NCI-H226 (cell line): ENCODE data around the gene SLC22A31.

Source experiments
- DNase-seq: peaks from one replicate; pipeline ENCODE4 v3.0.0-alpha.2; 2015

Gene SLC22A31

GRCh38 chr16:89216315-89217137 lies 16.2 kb upstream of the SLC22A31 start:
- DNase-seq = peak; percentile 76

- no peak for DNase-seq
These were observed 10.7 kb upstream of the SLC22A31 start for GRCh38 chr16:89210904-89211515.

- DNase-seq = no peak
These were observed 10.0 kb upstream of the SLC22A31 start for GRCh38 chr16:89210165-89210903.

- no peak for DNase-seq
These were observed 9.2 kb upstream of the SLC22A31 start for GRCh38 chr16:89209522-89210044.

- no peak for DNase-seq
These were observed 7.7 kb upstream of the SLC22A31 start for GRCh38 chr16:89207993-89208392.

GRCh38 chr16:89202422-89203215 lies 2.3 kb upstream of the SLC22A31 start:
- DNase-seq = no peak

- DNase-seq = no peak
These were observed 1.4 kb upstream of the SLC22A31 start for GRCh38 chr16:89201439-89202377.

- no peak for DNase-seq
These were observed 594 bp upstream of the SLC22A31 start for GRCh38 chr16:89200850-89201411.

- DNase-seq = no peak
These were observed 855 bp downstream of the SLC22A31 start for GRCh38 chr16:89199241-89200123.

- no peak for DNase-seq
These were observed 1.7 kb downstream of the SLC22A31 start for GRCh38 chr16:89198417-89199240.

- DNase-seq = no peak
These were observed 2.5 kb downstream of the SLC22A31 start for GRCh38 chr16:89197633-89198416.

- no peak for DNase-seq
These were observed 3.2 kb downstream of the SLC22A31 start for GRCh38 chr16:89197033-89197632.

GRCh38 chr16:89195521-89196171 lies 4.7 kb downstream of the SLC22A31 start:
- no peak for DNase-seq

- DNase-seq = no peak
These were observed 5.7 kb downstream of the SLC22A31 start for GRCh38 chr16:89194340-89195311.

GRCh38 chr16:89193576-89194293 lies 6.6 kb downstream of the SLC22A31 start:
- no peak for DNase-seq
